Iris pigment epithelial cell (primary cell): Measurements from ENCODE around the gene HTD2.
A peak's percentile ranks its signal among the peaks of the same experiment; 100 is the strongest.
"Not testable (repeated sequence)": the region's sequence is repeated elsewhere in the genome, so short reads cannot be mapped to it uniquely, and the experiment has no call there.

Experiments used
- DNase-seq: peaks from one replicate; pipeline ENCODE4 v3.0.0-alpha.2; 2011; ENCODE audit warnings: low read depth

The HTD2 gene

DNA sequence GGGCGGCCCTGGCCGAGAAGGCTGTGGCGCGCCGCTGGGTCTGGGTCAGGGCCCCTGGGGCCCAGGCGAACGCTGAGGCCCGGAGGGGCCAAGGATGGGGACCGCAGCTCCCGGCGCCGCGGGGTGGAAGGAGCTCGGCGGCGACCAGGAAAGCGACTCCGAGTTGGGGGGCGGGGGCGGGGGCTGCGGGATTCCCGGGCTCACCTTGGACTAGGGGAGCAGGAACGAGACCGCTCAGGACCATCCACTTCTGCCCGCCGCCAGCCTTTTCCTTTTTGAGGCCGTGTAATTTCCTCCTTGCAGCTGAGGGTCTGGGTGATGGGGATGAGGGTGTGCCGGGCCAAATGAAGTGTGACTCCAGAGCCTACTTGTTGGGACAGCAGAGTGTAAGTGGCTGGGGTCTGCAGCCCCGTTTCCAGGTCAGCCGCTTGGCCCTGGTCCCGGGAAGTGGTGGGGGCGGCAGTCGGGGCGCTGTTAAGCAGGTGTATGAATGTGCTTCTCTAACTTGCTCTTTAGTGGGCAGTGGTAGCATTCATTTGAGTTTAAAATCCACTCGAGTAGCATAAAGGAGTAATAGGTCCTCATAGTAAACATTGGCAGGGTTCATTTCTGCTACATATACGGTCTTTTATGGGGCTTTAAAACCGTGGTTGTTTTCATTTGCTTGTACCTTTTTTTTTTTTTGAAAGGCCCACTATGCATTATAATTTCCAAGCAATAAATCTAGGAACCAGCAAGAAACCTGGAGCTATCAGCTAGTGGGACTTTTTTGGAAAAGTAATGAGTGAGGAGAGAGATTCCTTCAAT, 27.1 kb downstream of the HTD2 start:
- DNase-seq: no peak

DNA sequence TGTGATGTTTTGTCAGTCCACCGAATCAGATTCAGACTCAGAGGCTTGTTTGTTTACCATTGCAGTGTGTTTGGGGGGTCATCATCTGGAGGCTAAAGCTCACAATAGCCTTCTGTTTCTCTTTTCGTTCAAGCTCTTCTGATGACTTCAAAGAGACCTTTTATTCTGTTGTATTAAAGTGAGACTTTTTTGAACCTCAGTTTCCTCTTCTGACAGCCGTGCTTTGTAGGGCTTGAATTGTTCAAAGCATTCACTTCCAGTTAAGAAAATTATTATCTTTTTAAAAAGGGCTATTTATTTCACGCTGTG, 27.6 kb downstream of the HTD2 start:
- no peak for DNase-seq

DNA sequence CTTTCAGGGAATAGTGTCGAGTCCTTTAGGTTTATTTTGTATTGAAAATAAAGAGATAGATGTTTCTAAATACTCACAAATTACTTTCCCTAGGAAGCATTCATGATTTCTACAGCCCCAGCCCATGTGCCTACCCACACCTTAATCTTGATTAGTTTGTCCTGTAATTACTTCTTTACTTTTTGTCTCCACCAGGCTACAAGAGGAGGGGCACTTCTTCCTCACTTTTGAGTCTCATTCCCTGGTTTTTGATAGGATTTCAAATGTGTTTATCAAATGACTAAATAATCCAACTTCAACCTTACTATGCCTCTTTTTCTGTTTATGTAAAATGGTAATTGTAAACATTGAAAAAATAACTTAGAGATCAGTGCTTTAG, 28.2 kb downstream of the HTD2 start:
- no peak for DNase-seq

DNA sequence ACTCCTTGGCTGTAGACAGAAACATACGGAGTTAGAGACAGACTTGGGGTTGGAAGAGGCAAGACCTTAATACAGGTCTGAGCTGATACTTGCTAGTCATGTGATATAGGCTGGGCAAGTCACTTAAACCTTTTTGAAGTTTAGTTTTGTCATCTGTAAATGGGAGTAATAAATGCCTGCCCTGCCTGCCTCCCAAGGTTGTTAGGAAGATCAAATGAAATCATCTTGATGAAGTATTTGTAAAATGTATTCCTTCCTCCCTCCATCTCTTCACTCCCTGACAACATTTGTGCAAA, 29.3 kb downstream of the HTD2 start:
- DNase-seq: no peak

DNA sequence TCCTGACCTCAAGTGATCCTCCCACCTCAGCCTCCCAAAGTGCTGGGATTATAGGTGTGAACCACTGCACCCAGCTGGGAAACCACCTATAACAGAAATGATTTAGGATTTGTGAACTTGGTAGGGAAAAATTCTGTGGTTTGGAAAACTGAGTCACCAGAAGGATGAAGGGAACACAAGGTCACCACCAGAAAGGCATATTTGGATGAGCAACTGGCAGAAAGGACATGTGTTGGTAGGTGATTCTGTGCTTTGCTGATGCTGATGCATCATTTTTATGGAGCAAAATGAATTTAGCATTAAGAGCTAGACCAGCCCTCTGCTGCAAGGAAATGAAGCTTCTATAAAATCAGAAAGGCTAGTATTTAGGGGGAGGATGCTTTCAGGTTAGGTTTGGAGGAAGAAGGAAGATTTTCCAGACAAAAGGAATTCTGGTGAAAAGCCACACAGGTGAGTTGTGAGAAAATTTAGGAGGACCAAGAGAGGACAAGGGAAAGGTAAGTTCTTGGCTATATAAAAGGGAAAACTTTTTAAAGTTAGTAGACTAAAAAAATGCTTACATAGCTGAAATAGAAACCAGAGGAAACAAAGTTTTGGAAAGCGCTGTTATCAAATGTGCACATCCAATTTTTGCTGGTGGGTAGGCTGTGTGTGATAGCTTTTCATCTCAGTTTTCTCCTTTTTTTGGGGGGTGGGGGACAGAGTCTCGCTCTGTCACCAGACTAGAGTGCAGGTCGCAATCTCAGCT, 30.0 kb downstream of the HTD2 start:
- DNase-seq: peak; percentile 70

DNA sequence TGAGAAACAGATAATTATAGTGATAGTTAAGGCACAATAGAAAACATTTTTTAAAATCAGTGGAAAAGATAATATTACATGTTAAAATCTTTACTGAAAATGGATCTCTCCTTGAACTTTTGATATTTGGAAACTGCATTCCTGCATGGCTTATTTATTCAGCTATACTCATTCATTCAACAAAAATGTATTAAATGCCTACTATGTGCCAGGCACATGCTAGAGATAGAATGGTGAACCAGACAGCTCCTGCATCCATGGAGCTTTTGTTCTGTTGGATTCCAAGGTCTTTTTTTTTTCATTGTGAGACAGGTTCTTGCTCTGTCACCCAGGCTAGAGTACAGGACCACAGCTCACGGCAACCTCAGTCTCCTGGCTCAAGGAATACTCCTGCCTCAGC, 30.9 kb downstream of the HTD2 start:
- no peak for DNase-seq

DNA sequence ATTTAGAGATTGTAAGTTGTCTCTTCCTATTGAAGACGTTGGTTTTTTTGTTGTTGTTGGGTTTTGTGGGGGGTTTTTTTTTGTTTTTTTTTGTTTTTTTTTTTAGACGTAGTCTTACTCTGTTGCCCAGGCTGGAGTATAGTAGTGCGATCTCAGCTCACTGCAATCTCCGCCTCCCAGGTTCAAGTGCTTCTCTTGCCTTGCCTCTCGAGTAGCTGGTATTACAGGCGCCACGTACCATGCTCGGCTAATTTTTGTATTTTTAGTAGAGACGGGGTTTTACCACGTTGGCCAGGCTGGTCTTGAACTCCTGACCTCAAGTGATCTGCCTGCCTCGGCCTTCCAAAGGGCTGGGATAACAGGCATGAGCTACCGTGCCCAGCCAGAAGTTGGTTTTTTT, 32.8 kb downstream of the HTD2 start:
- not testable (repeated sequence) for DNase-seq

DNA sequence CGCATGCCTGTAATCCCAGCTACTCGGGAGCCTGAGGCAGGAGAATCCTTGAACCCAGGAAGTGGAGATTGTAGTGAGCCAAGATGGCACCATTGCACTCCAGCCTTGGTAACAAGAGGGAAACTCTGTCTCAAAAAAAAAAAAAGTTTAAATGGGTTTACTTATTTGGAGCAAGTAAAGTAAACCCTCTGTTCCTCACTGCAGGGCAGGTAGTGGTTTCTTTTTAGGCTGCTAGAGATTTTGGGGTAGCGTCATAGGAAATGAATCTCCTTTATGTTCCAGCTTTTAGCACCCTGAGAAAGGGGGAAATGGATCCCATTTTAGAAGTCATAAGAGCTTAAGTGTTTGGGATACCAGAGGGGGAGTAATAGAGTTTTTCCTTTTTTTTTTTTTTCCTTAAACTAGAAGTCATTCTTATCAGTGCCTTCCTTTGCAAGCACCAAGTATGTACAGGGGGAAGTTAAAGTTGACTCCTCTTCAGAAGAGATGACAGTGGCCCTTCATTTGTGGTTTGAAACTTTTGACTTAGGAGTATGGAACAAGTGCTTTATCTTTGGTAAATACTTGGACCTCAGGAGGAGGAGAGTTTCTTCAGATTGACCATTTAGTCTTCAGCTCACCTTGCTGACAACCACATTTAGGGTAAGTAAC, 34.4 kb downstream of the HTD2 start:
- DNase-seq: no peak

DNA sequence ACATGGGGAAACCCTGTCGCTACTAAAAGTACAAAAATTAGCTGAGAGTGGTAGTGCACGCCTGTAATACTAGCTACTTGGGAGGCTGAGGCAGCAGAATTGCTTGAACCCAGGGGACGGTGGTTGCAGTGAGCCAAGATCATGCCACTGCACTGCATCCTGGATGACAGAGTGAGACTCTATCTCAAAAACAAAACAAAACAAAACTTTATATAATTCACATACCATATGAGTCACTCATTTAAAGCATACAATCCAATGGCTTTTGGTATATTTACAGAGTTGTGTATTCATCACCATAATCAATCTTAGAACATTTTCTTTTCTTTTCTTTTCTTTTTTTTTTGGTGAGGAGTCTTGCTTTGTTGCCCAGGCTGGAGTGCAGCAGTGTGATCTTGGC, 35.1 kb downstream of the HTD2 start:
- DNase-seq: no peak

DNA sequence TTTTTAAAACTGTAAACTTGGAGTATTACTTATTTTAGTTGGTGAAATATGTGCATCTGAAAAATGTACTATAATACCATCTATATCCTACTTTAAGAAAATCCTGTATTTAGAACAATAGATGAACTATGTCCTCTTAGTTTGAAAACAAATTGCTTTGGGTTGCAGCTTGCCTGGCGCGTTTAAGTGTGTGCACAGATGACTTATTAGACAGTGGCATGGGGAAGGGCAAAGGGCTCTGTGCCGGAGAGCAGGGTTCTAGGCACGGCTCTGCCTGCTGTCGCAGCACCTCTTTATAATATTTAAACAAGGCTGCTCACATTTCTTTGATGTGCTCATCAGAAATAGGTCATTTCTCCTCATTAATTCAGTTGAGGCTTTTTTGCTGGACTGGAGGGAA, 36.4 kb downstream of the HTD2 start:
- DNase-seq: no peak

DNA sequence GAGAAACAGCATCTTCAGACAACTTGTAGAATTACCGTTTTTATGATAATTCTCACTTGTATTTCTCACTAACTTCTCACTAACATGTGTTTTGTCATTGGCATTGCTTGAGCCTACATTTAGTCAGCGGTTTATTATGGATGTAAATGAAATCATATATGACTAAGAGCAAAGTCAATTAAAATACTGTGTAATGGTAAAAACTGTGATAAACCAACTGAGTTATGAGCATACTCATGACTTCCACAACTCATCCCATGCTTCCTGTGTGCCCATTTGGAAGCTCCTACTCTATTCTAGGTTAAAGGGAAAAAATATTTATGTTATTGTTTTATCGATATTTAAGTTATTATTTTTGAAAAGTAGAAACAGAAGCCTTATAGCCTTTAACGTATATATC, 39.1 kb downstream of the HTD2 start:
- no peak for DNase-seq

DNA sequence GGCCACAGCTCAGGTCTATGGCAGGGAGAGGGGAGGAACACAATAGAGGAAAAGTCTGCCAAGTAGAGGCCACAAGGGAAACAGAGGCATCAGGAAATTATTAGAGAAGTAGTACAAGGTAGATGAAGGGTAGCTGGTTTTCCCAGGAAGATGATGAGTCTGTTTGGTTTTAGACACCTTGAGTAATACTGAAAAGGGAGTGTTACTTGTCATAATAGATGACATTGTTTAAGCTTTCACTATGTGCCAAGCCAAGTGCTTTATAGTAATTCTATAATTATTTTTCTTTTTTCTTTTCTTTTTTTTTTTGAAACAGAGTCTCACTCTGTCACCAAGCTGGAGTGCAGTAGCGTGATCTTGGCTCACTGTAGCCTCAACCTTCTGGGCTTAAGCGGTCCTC, 40.0 kb downstream of the HTD2 start:
- no peak for DNase-seq

DNA sequence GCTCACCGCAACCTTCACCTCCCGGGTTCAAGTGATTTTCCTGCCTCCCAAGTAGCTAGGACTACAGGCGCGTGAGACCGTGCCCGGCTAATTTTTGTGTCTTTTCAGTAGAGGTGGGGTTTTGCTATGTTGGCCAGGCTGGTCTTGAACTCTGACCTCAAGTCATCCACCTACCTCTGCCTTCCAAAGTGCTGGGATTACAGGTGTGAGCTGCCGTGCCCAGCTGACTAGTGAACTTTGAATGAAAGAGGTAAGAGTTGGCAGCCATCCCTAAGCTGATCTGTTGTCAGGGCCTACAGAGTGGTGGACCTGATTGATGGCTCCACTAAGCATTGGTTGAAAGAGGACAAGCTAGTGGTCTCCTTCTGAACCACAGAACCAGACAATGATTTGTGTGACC, 41.7 kb downstream of the HTD2 start:
- DNase-seq: no peak

DNA sequence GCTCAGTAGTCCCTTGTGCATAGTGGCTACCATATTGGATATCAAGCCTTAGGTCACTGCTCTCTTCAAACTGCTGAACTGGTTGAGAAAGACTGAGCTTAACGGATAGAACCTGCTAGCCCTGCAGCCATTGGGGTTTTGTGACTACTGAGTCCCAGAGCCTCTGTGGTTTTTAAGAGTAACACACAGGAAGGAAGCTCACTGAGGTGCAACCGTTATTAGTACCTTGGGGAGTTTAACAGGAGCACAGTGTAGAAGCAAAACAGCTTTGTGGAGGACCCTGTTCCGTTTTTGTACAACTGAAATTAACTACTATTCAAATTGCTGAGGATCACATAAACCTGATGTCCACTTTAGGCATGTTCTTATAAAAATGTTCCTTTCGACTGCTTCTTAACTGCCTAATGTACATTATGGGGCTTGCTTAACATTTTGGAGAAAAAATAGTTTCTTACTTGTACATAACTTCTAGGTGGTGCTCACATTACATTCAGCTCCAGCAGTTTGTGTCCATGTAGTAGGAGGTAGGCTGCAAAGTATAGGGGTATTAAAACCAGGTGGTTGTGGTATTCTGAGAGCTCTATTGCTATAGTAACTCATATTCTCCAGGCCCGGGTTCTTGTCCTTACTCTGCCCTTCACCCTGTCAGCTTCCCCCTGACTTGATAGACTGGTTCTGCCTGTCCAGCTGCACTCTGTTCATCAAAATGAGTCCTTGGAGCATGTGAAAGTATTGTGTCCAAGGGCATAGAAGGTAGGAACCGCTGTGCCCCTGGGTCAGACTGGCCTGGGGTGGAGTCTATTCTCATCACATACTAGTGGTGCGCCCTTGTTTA, 43.7 kb downstream of the HTD2 start:
- DNase-seq: no peak

DNA sequence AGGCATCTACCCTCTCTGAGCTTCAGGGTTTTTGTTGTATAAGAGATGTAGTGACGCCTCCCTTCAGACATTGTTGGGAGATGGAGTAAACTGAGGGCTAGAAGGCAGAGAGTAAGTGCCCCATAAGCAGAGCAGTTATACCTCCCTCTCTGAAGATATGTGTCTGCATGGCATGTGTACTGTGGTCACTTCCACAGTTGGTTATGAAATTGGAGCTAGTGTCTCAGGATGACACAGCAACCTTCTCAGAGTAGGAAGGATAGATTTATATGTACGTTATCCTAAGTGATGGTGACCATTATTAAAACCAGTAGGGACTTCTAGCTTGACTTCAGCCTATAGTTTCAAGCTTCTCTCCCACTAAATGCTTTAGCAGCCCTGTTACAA, 44.3 kb downstream of the HTD2 start:
- peak; percentile 69 for DNase-seq

DNA sequence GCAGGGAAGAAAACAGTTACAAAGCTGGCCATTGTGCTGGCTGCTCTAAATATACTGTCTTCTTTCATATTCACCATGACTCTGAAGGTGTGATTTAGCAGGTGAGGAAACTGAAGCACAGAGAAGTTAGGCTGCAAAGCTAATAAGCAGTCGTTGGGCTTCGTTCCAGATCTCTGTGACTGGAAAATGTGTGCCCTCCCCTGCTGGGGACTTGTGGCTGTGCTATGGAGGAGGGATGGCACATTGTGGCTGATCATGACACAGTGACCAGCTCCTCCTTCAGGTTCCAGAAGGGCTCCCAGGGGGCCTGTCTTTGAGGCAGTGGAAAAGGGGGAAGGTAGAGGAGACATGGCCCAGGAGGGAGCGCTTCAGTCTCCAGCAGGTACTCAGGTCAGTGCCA, 45.6 kb downstream of the HTD2 start:
- DNase-seq: no peak

DNA sequence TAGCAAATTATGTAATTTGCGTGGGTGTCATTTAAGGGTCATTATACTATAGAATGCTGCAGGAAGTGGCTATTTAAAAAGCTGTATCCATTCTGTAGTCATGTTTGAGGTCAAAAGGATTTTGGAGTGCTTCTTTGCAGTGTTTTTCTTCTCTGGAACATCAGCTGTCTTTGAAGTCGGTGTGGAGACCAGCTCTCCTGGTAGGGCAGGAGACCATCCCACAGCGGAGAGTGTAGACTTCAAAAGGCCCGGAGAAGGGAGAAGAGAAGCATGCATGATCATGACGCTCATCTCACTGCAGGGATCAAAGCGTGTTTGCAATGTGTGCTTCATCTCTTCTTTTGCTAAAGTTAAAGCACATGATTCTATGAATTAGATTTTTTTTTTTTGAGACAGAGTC, 46.3 kb downstream of the HTD2 start:
- no peak for DNase-seq

DNA sequence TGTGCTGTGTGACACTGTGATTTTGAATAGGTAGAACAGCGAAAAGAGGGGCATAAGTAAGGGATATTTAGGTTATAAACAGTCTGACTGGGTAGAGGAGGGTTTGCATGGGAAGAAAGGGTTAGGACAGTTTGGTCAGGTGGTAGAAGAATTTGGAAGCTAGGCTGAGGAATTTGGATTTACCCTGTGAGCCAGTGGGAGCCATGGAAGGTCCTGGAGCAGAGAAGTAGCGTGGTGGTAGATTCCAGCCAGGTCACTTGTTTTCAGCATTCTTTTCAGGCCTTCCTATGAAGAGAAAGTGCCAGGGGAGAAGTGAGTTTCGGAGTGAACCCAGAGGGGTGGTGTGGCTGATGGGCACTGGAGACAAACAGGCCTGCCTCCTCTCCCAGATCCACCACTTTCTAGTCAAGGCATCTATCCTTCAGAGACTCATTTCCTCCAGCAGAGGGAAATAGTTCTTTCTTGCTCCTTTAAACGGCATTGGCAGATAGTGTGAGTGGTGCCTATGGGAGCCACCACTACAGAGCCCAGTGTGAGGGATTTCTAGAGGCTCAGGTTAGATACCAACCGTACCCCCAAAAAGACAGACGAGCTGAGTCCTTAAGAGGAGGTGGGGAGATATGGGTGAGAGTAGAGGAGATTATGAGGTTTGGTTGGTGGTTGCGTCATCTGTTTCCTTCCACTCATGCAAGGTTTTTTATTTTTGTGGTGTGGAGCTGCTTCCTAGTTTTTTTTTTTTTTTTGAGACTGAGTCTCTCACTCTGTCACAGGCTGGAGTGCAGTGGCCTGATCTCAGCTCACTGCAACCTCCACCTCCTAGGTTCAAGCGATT, 47.6 kb downstream of the HTD2 start:
- peak; percentile 45 for DNase-seq

DNA sequence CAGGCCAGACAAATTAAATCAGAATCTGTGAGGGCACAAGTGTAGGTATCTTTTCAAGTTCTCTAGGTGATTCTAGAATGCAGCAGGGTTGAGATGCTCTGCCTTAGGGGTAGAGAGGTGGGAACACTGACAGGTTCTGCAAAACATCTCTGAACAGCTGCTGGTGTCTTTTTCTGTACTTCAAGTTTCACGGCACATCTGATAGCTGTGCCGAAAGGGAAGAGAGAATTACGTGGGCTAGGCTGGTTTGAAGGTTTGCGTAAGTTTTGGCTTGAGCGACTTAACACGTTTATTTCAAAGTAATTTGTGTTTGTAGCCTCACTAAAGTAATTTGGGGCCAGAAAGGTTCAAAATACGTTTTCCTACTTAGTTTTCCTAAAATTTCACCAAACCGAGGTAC, 48.9 kb downstream of the HTD2 start:
- DNase-seq: no peak

DNA sequence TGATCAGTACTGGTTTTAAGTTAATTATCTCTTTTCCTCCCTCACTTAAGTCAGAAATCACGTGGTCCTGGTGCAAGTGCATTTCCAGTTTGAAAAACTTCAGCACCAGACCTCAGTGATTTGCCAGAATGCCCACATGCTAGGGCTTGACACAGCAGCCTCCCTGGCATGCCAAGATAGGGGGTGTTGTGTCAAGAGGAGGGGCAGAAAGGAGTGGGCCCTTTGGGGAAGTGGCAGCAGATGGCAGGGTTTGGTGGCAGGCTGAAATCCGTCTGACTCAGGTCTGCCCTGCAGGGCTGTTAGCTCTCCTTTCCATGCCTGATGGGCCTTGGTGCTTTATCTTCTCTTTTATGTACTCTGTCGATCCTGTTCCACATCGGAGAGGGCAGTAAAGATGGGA, 49.7 kb downstream of the HTD2 start:
- DNase-seq: no peak

DNA sequence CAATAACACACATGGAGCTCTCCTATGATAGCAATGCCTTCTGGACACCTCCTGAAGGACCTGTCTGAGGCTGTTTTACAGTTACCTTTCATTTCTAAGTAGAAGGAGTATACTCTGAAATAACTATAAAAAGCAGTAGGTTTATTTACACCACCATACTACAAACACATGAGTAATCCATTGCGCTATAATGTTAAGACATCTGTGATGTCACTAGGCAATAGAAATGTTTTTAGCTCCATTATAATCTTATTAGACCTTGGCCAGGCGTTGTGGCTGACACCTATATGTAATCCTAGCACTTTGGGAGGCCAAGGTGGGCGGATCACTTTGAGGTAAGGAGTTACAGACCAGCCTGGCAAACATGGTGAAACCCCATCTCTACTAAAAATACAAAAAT, 51.1 kb downstream of the HTD2 start:
- DNase-seq: no peak

DNA sequence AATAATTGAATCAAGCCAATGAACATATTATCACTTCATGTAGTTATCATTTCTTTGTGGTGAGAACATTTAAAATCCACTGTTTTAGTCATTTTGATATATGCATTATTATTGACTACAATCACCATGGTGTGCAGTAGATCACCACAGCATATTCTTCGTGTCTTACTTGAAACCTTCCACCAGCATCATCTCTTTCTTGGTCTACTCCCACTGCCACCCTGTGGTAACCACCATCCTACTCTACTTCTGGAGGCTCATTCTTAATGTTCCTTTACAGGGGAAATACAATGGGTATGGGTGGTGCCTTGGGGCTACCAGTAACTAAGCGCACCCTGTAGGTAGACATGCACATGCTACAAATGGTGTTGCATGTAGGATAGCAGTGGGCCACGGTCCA, 51.8 kb downstream of the HTD2 start:
- DNase-seq: no peak
